Subcutaneous abdominal adipose tissue (tissue), 5 donors: ENCODE measurements around the gene SIPA1L3.

ENCODE experiments used
- H3K27ac ChIP-seq: one replicate; pipeline ENCODE4 v1.7.0; 2013; ENCODE audit warnings: low read depth, mild to moderate bottlenecking, inconsistent platforms, low read length, moderate library complexity
- H3K27me3 ChIP-seq, 5 donors: one replicate each; pipeline ENCODE4 v1.7.0; 2013; ENCODE audit warnings: low read length in 5 of 5, inconsistent platforms in 1 of 5; ENCODE audit not compliant: control insufficient read depth in 5 of 5, insufficient read depth in 4 of 5
- H3K36me3 ChIP-seq, 5 donors: one replicate each; pipeline ENCODE4 v1.7.0; 2013; ENCODE audit warnings: low read length in 5 of 5; ENCODE audit not compliant: control insufficient read depth in 5 of 5, insufficient read depth in 5 of 5
- H3K4me1 ChIP-seq, 5 donors: one replicate each; pipeline ENCODE4 v1.7.0; 2013; ENCODE audit warnings: low read length in 5 of 5, mild to moderate bottlenecking in 3 of 5, moderate library complexity in 1 of 5; ENCODE audit not compliant: control insufficient read depth in 5 of 5, insufficient read depth in 5 of 5
- H3K4me3 ChIP-seq, 5 donors: one replicate each; pipeline ENCODE4 v1.7.0; 2013; ENCODE audit warnings: low read length in 5 of 5, low read depth in 1 of 5
- H3K9ac ChIP-seq, 5 donors: one replicate each; pipeline ENCODE4 v1.7.0; 2013; ENCODE audit warnings: low read length in 5 of 5, mild to moderate bottlenecking in 4 of 5, moderate library complexity in 3 of 5
- H3K9me3 ChIP-seq, 5 donors: one replicate each; pipeline ENCODE4 v1.7.0; 2013; ENCODE audit warnings: low read length in 5 of 5; ENCODE audit not compliant: control insufficient read depth in 5 of 5
- donor health status: healthy.
- donor health status: healthy.
- donor health status: healthy.
- donor health status: healthy.
- donor health status: healthy.

SIPA1L3 gene

GRCh38 chr19:38089440-38089839 lies 182.4 kb downstream of the SIPA1L3 start:
- Histone ChIP-seq H3K9me3 (no peaks in the 10 kb centered on the region), H3K9ac (no peak overlapping the region), H3K4me1 (peaks cover 4 to 32% (median 25%) of the 10 kb centered on the region in 5 donors), H3K4me3 (no peak overlapping the region), H3K27ac (no peak overlapping the region), H3K27me3 (no peaks in the 10 kb centered on the region), H3K36me3 (peaks cover 0 to 26% (median 11%) of the 10 kb centered on the region in 5 donors)

- Histone ChIP-seq H3K4me1 (peaks cover 4 to 36% (median 25%) of the 10 kb centered on the region in 5 donors), H3K9me3 (no peaks in the 10 kb centered on the region), H3K27ac (no peak overlapping the region), H3K9ac (no peak overlapping the region), H3K27me3 (no peaks in the 10 kb centered on the region), H3K4me3 (no peak overlapping the region), H3K36me3 (peaks cover 0 to 26% (median 11%) of the 10 kb centered on the region in 5 donors)
Measured at GRCh38 chr19:38093154-38093553, 186.1 kb downstream of the SIPA1L3 start.

DNA sequence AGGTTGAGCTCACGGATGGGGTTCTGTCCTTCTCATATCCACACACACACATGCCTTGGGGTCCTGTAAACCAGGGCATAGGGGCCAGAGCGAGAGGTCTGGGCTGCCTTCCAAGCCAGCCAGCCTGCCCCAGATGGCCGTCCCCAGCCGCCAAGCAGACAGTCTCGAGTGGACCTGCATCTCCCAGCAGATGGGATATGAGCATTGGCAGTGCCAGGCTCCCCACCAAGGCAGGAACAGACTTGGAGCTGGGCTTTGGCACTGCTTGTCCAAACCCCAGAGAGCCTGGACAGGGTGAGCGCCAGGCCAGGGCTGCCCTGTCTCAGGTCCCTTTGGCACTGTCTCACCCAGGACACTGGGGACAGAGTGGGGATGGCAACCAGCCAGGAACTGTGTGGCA lies 186.6 kb downstream of the SIPA1L3 start:
- H3K27ac ChIP-seq: no peak overlapping the region
- H3K9ac ChIP-seq: no peak overlapping the region
- peaks cover 0 to 23% (median 9%) of the 10 kb centered on the region in 5 donors for H3K36me3 ChIP-seq
- H3K4me1 ChIP-seq: peaks cover 4 to 36% (median 25%) of the 10 kb centered on the region in 5 donors
- H3K27me3 ChIP-seq: no peaks in the 10 kb centered on the region
- H3K9me3 ChIP-seq: no peaks in the 10 kb centered on the region
- H3K4me3 ChIP-seq: no peak overlapping the region

DNA sequence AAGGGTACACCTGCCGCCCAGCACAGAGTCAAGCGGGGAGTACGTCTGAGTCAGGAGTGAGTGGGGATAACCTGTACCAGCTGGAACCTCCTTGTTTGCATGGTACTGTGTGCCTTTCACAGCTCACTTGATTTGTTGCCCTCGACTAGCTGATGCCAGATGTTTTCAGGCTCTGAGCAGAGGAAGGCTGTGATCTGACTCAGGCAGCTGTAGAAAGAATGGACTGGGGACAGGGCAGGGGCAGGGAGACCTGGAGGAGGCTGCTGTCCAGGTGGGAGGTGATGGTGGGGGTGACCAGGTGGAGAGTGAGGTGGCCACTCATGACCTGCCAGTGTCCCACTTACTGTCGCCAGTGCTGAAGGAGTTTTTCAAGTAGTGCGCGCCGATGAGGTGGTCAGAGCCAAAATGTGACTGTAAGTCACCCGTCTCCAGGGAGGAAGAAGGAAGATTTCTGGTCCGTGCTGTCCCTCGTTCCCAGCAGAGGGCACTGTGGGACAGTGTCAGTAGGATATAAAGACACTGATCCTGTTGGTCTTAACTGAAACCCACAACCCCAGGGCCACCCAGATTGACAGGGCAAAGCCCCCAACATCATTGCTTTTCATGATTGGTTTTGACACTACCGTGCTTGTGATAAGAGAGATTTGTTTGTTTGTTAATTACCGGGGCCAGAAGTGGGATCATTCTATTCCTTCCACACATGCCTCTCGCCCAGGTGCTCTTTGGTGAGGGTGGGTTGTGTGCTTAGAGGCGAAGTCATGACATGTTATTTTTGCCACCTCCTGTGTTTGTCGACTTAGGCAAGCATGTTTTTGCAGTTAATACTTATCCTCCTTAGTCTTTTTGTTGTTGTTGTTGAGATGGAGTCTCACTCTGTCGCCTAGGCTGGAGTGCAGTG lies 188.7 kb downstream of the SIPA1L3 start:
- no peaks in the 10 kb centered on the region for H3K27me3 ChIP-seq
- no peak overlapping the region for H3K9ac ChIP-seq
- no peak overlapping the region for H3K27ac ChIP-seq
- H3K4me1 ChIP-seq: peaks cover 4 to 30% (median 17%) of the 10 kb centered on the region in 5 donors
- no peak overlapping the region for H3K4me3 ChIP-seq
- peaks cover 0 to 15% (median 10%) of the 10 kb centered on the region in 5 donors for H3K36me3 ChIP-seq
- peaks cover 0 to 6% (median 4%) of the 10 kb centered on the region in 5 donors for H3K9me3 ChIP-seq

- Histone ChIP-seq H3K4me1 (peaks cover 0 to 4% (median 2%) of the 10 kb centered on the region in 5 donors), H3K9me3 (peaks cover 0 to 6% (median 4%) of the 10 kb centered on the region in 5 donors), H3K4me3 (no peak overlapping the region), H3K27me3 (no peaks in the 10 kb centered on the region), H3K9ac (no peak overlapping the region), H3K36me3 (peaks cover 0 to 40% (median 27%) of the 10 kb centered on the region in 5 donors), H3K27ac (no peak overlapping the region)
Measured at GRCh38 chr19:38099966-38100365, 193.0 kb downstream of the SIPA1L3 start.

DNA sequence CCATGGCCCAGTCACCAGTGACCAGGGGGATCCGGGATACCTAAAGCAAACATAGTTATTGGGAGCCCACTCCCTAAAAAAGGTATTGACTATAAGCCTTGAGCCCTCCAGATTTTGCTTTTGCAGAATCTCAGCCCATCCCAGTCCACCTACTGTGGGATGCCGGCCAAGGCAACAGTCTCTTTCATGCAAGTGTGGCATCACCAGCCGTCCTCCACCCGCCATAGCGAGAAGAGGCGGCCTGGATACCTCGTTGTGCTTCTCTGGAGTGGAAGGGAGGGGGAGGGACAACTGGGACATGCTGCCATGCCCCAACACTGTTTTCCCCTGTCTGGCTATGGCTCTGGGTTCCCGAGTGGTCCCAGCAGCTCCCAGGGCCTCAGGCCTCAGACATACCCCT lies 193.6 kb downstream of the SIPA1L3 start:
- Histone ChIP-seq H3K9me3 (peaks cover 0 to 6% (median 4%) of the 10 kb centered on the region in 5 donors), H3K4me3 (no peak overlapping the region), H3K27ac (no peak overlapping the region), H3K36me3 (peaks cover 3 to 44% (median 30%) of the 10 kb centered on the region in 5 donors), H3K9ac (no peak overlapping the region), H3K27me3 (no peaks in the 10 kb centered on the region), H3K4me1 (peaks cover 0 to 1% (median under 1%) of the 10 kb centered on the region in 5 donors)

GRCh38 chr19:38101723-38102122 lies 194.7 kb downstream of the SIPA1L3 start:
- Histone ChIP-seq H3K4me3 (no peak overlapping the region), H3K4me1 (no peaks in the 10 kb centered on the region), H3K27me3 (no peaks in the 10 kb centered on the region), H3K36me3 (peaks cover 3 to 53% (median 38%) of the 10 kb centered on the region in 5 donors), H3K9me3 (peaks cover 0 to 6% (median 4%) of the 10 kb centered on the region in 5 donors), H3K27ac (no peak overlapping the region), H3K9ac (no peak overlapping the region)

GRCh38 chr19:38105574-38105973 lies 198.6 kb downstream of the SIPA1L3 start:
- Histone ChIP-seq H3K27me3 (no peaks in the 10 kb centered on the region), H3K4me1 (peaks cover 0 to 9% (median 0%) of the 10 kb centered on the region in 5 donors), H3K9me3 (no peaks in the 10 kb centered on the region), H3K27ac (no peak overlapping the region), H3K36me3 (peaks cover 3 to 73% (median 56%) of the 10 kb centered on the region in 5 donors), H3K4me3 (no peak overlapping the region), H3K9ac (no peak overlapping the region)

- Histone ChIP-seq H3K4me3 (no peak overlapping the region), H3K4me1 (peaks cover 0 to 9% (median 0%) of the 10 kb centered on the region in 5 donors), H3K36me3 (peaks cover 3 to 70% (median 53%) of the 10 kb centered on the region in 5 donors), H3K9ac (no peak overlapping the region), H3K9me3 (no peaks in the 10 kb centered on the region), H3K27ac (no peak overlapping the region), H3K27me3 (no peaks in the 10 kb centered on the region)
Measured at GRCh38 chr19:38107129-38107528, 200.1 kb downstream of the SIPA1L3 start.

- Histone ChIP-seq H3K9ac (no peak overlapping the region), H3K4me1 (peaks cover 0 to 9% (median 0%) of the 10 kb centered on the region in 5 donors), H3K9me3 (no peaks in the 10 kb centered on the region), H3K4me3 (no peak overlapping the region), H3K36me3 (peaks cover 0 to 70% (median 54%) of the 10 kb centered on the region in 5 donors), H3K27ac (no peak overlapping the region), H3K27me3 (no peaks in the 10 kb centered on the region)
Measured at GRCh38 chr19:38111898-38112297, 204.9 kb downstream of the SIPA1L3 start.
